HepG2 (cell line): ENCODE results near the gene ERICH6. TPM values are rescaled to one million over a fixed set of nuclear protein-coding genes. Genes with fewer than 3 reads are reported as not detected.

Source experiments
- FOXJ3 ChIP-seq: sonication (generic); formaldehyde crosslinking; IDR thresholded peaks from 2 replicates; pipeline ENCODE4 v1.4.0; 2020; ENCODE audit warnings: missing genetic modification reagents, mild to moderate bottlenecking, borderline replicate concordance
- GABPB1 ChIP-seq: IDR thresholded peaks from 2 replicates; pipeline ENCODE4 v1.6.1; 2016; ENCODE audit warnings: mild to moderate bottlenecking, missing genetic modification reagents, moderate library complexity, missing compliant biosample characterization
- HNRNPH1 ChIP-seq: fragments of 200-400 bp; formaldehyde crosslinking; optimal IDR thresholded peaks from 2 replicates; pipeline ENCODE3; 2017; ENCODE audit warnings: mild to moderate bottlenecking, low read depth, low read length
- KLF11 ChIP-seq: IDR thresholded peaks from 2 replicates; pipeline ENCODE4 v1.6.1; 2016; ENCODE audit warnings: missing compliant biosample characterization
- MAFF ChIP-seq: IDR thresholded peaks from 2 replicates; pipeline ENCODE4 v1.6.1; 2011; ENCODE audit warnings: low read depth, low read length, improper control_type of control experiment
- NCOA1 ChIP-seq: sonication (generic); formaldehyde crosslinking; IDR thresholded peaks from 2 replicates; pipeline ENCODE4 v1.9.0; 2021; ENCODE audit warnings: missing genetic modification reagents
- NFKBIZ ChIP-seq: IDR thresholded peaks from 2 replicates; pipeline ENCODE4 v1.6.1; 2018; ENCODE audit warnings: missing genetic modification reagents, missing compliant biosample characterization
- NR2F1 ChIP-seq, 2 experiments: fragments of 450-650 bp in 1 of 2; formaldehyde crosslinking in 1 of 2; IDR thresholded peaks; 2 replicates each; pipeline versions ENCODE4 v1.5.0 to v1.6.1; 2016 to 2020; ENCODE audit warnings: mild to moderate bottlenecking in 1 of 2, missing compliant biosample characterization in 1 of 2, missing genetic modification reagents in 1 of 2, moderate library complexity in 1 of 2
- PAWR ChIP-seq: sonication (generic); formaldehyde crosslinking; IDR thresholded peaks from 2 replicates; pipeline ENCODE4 v1.4.0; 2020; ENCODE audit warnings: missing genetic modification reagents, mild to moderate bottlenecking, borderline replicate concordance
- POLR2AphosphoS5 ChIP-seq: IDR thresholded peaks from 2 replicates; pipeline ENCODE4 v1.6.1; 2012; ENCODE audit warnings: low read depth, low read length
- PTBP1 ChIP-seq: fragments of 200-400 bp; formaldehyde crosslinking; IDR thresholded peaks from 2 replicates; pipeline ENCODE4 v1.6.1; 2018; ENCODE audit warnings: low read length, low read depth; ENCODE audit not compliant: poor library complexity, severe bottlenecking
- SP4 ChIP-seq: sonication (generic); formaldehyde crosslinking; IDR thresholded peaks from 2 replicates; pipeline ENCODE4 v1.8.1; 2023; ENCODE audit warnings: mild to moderate bottlenecking, missing genetic modification reagents
- ZBTB38 ChIP-seq: sonication (generic); formaldehyde crosslinking; IDR thresholded peaks from 2 replicates; pipeline ENCODE4 v1.5.1; 2020; ENCODE audit warnings: mild to moderate bottlenecking, missing genetic modification reagents
- ZFAT ChIP-seq: sonication (generic); formaldehyde crosslinking; conservative IDR thresholded peaks from 2 replicates; pipeline ENCODE4 v1.8.1; 2023; ENCODE audit warnings: missing genetic modification reagents, inconsistent platforms
- ZNF263 ChIP-seq: sonication (generic); formaldehyde crosslinking; IDR thresholded peaks from 2 replicates; pipeline ENCODE4 v1.4.0; 2020; ENCODE audit warnings: missing genetic modification reagents
- ZNF552 ChIP-seq: sonication (generic); formaldehyde crosslinking; IDR thresholded peaks from 2 replicates; pipeline ENCODE4 v1.9.0; 2022; ENCODE audit warnings: missing genetic modification reagents, mild to moderate bottlenecking, borderline replicate concordance
- ZNF570 ChIP-seq: sonication (generic); formaldehyde crosslinking; IDR thresholded peaks from 2 replicates; pipeline ENCODE4 v1.4.0; 2020; ENCODE audit warnings: mild to moderate bottlenecking, missing genetic modification reagents, borderline replicate concordance
- ZNF589 ChIP-seq: sonication (generic); formaldehyde crosslinking; conservative IDR thresholded peaks from 2 replicates; pipeline ENCODE4 v1.8.0; 2022; ENCODE audit warnings: mild to moderate bottlenecking, moderate library complexity, missing genetic modification reagents
- polyA plus RNA-seq, 8 experiments: library from polyadenylated mRNA; depleted of rRNA in 3 of 8; stranded (reverse) in 7 of 8; unstranded in 1 of 8; fragments of >200 nt; fragmentation: Illumina TruSeq in 4 of 8; extraction: Trizol in 4 of 8; gene quantifications; 2 replicates each; pipeline versions ENCODE4 v1.2.1 to v1.2.3, GENCODE V29; 2011 to 2016; ENCODE audit warnings: low read depth in 4 of 8, missing spikeins in 1 of 8, mixed read lengths in 1 of 8; ENCODE audit not compliant: insufficient read depth in 1 of 8
- total RNA-seq, 5 experiments: library from RNA; depleted of rRNA; stranded (reverse); fragments of >200 nt; fragmentation: Illumina TruSeq; extraction: Trizol; gene quantifications; 2 replicates each; pipeline ENCODE4 v1.2.3, GENCODE V29; 2016; ENCODE audit warnings: low read depth in 1 of 5
- TF ChIP-seq, protein P1 (sequence below): IDR thresholded peaks from 2 replicates; pipeline ENCODE4 v1.6.1; 2016; ENCODE audit warnings: low read depth, missing genetic modification reagents, missing compliant biosample characterization
- TF ChIP-seq, protein P2 (sequence below): sonication (generic); formaldehyde crosslinking; IDR thresholded peaks from 2 replicates; pipeline ENCODE4 v1.5.0; 2020; ENCODE audit warnings: mild to moderate bottlenecking, missing genetic modification reagents
- TF ChIP-seq, protein P3 (sequence below): sonication (generic); formaldehyde crosslinking; IDR thresholded peaks from 2 replicates; pipeline ENCODE4 v1.4.0; 2020; ENCODE audit warnings: mild to moderate bottlenecking, missing genetic modification reagents
- TF ChIP-seq, protein P4 (sequence below): sonication (generic); formaldehyde crosslinking; IDR thresholded peaks from 2 replicates; pipeline ENCODE4 v1.4.0; 2020; ENCODE audit warnings: missing genetic modification reagents

Gene ERICH6
- total and polyA plus RNA-seq, 2 of the 13 experiments (the other 11 are each of a cell fraction or from before 2014, with no cell fraction given), result 0.03 TPM; not detected in 1

DNA sequence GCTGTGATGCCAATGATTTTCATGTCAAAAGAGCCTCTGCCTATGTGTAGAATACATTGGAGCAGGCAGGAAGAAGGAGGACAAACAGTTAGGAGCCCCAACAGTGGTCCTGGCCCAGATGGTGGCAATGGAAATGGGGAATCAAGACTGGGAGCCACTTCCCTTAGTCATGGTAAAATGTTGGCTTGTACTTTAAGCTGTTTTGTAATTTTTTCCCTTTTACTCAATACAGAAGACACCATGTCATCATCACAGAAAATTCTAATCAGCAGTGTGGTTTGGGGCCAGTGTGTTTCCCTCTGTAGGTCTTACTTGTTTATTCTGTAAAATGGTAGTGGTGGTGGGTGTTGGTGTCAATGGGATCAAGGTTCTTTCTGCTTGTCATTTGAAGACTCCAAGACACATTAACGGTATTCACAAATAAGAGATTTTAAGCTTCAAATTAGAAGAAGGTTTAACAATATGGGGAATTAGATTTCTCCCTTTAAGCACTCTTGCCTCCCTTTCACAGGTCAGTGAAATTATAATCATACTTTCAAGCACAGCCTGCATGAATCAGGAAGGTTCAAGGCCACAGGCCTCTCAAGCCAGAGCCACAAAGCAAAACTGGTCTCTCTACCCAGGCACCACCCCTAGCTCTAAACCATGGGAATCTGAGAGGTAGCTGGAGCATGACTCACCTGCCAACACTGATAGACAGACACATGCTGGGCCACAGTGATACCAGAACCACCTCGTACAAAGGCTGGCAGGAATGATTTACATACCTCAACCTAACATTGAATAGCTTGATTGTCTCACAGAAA, 34.4 kb upstream of the ERICH6 start (continued):
- TF ChIP-seq PAWR (CRISPR knock-in tag) (no peak), KLF11 (CRISPR knock-in tag) (no peak), PTBP1 (no peak), FOXJ3 (no peak; the same call in 1 of the 2 replicates), ZBTB38 (CRISPR knock-in tag) (no peak), MAFF (peak; percentile 52; the same call in 1 of the 2 replicates), ZNF570 (no peak), POLR2AphosphoS5 (no peak; the same call in 1 of the 2 replicates), NR2F1 (CRISPR knock-in tag; IDR thresholded peaks at IDR 0.05) (peak in 1 of 2 experiments; percentile 76; a peak in 2 of 4 replicates), ZNF552 (no peak), HNRNPH1 (no peak), ZNF263 (CRISPR knock-in tag) (no peak), NCOA1 (CRISPR knock-in tag) (no peak), SP4 (no peak), GABPB1 (CRISPR knock-in tag) (no peak), ZFAT (CRISPR knock-in tag) (no peak), NFKBIZ (no peak), ZNF589 (CRISPR knock-in tag) (no peak)
- TF ChIP-seq, protein P1, sequence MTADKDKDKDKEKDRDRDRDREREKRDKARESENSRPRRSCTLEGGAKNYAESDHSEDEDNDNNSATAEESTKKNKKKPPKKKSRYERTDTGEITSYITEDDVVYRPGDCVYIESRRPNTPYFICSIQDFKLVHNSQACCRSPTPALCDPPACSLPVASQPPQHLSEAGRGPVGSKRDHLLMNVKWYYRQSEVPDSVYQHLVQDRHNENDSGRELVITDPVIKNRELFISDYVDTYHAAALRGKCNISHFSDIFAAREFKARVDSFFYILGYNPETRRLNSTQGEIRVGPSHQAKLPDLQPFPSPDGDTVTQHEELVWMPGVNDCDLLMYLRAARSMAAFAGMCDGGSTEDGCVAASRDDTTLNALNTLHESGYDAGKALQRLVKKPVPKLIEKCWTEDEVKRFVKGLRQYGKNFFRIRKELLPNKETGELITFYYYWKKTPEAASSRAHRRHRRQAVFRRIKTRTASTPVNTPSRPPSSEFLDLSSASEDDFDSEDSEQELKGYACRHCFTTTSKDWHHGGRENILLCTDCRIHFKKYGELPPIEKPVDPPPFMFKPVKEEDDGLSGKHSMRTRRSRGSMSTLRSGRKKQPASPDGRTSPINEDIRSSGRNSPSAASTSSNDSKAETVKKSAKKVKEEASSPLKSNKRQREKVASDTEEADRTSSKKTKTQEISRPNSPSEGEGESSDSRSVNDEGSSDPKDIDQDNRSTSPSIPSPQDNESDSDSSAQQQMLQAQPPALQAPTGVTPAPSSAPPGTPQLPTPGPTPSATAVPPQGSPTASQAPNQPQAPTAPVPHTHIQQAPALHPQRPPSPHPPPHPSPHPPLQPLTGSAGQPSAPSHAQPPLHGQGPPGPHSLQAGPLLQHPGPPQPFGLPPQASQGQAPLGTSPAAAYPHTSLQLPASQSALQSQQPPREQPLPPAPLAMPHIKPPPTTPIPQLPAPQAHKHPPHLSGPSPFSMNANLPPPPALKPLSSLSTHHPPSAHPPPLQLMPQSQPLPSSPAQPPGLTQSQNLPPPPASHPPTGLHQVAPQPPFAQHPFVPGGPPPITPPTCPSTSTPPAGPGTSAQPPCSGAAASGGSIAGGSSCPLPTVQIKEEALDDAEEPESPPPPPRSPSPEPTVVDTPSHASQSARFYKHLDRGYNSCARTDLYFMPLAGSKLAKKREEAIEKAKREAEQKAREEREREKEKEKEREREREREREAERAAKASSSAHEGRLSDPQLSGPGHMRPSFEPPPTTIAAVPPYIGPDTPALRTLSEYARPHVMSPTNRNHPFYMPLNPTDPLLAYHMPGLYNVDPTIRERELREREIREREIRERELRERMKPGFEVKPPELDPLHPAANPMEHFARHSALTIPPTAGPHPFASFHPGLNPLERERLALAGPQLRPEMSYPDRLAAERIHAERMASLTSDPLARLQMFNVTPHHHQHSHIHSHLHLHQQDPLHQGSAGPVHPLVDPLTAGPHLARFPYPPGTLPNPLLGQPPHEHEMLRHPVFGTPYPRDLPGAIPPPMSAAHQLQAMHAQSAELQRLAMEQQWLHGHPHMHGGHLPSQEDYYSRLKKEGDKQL (CRISPR knock-in tag), result no peak
- TF ChIP-seq, protein P2, sequence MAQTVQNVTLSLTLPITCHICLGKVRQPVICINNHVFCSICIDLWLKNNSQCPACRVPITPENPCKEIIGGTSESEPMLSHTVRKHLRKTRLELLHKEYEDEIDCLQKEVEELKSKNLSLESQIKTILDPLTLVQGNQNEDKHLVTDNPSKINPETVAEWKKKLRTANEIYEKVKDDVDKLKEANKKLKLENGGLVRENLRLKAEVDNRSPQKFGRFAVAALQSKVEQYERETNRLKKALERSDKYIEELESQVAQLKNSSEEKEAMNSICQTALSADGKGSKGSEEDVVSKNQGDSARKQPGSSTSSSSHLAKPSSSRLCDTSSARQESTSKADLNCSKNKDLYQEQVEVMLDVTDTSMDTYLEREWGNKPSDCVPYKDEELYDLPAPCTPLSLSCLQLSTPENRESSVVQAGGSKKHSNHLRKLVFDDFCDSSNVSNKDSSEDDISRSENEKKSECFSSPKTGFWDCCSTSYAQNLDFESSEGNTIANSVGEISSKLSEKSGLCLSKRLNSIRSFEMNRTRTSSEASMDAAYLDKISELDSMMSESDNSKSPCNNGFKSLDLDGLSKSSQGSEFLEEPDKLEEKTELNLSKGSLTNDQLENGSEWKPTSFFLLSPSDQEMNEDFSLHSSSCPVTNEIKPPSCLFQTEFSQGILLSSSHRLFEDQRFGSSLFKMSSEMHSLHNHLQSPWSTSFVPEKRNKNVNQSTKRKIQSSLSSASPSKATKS (CRISPR knock-in tag), result no peak
- TF ChIP-seq, protein P3, sequence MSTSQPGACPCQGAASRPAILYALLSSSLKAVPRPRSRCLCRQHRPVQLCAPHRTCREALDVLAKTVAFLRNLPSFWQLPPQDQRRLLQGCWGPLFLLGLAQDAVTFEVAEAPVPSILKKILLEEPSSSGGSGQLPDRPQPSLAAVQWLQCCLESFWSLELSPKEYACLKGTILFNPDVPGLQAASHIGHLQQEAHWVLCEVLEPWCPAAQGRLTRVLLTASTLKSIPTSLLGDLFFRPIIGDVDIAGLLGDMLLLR, result no peak
- TF ChIP-seq, protein P4, sequence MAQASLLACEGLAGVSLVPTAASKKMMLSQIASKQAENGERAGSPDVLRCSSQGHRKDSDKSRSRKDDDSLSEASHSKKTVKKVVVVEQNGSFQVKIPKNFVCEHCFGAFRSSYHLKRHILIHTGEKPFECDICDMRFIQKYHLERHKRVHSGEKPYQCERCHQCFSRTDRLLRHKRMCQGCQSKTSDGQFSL (CRISPR knock-in tag), result no peak
